ENCODE data around the gene TMEM150B.
A peak's percentile ranks its signal among the peaks of the same experiment; 100 is the strongest.

Gene TMEM150B

GRCh38 chr19:55368701-55369563 lies 43.8 kb upstream of the TMEM150B start:
- Histone ChIP-seq H3K36me3 (ENCODE audit: control insufficient read depth, low read length) (no peaks in the 10 kb centered on the region), H3K4me2 (ENCODE audit: low read length) (no peak overlapping the region), H4K20me1 (ENCODE audit: control insufficient read depth, insufficient read depth, low read depth, low read length) (no peaks in the 10 kb centered on the region), H3K4me1 (ENCODE audit: control insufficient read depth, low read length) (peaks cover 10% of the 10 kb centered on the region), H3K79me2 (ENCODE audit: control insufficient read depth, low read length) (no peaks in the 10 kb centered on the region), H3K9me3 (ENCODE audit: control insufficient read depth, insufficient read depth, low read length) (no peaks in the 10 kb centered on the region), H3K27ac (ENCODE audit: low read depth, low read length) (no peak overlapping the region), H3K27me3 (ENCODE audit: control insufficient read depth, low read length) (peaks cover 56% of the 10 kb centered on the region), H3K9me2 (replicated peaks; ENCODE audit: control insufficient read depth, low read length) (no peaks in the 10 kb centered on the region), H3K4me3 (ENCODE audit: low read length) (no peak overlapping the region), H3F3A (ENCODE audit: control insufficient read depth, insufficient read depth) (no peaks in the 10 kb centered on the region)
- TF ChIP-seq CTCF (IDR thresholded peaks at IDR 0.05; ENCODE audit: low read depth, low read length, poor library complexity, severe bottlenecking) (no peak), EZH2phosphoT487 (IDR thresholded peaks at IDR 0.05; ENCODE audit: borderline replicate concordance, low read length) (peak; percentile 91; the same call in 1 of the 2 replicates)

- Histone ChIP-seq H3K79me2 (ENCODE audit: control insufficient read depth, low read length) (no peaks in the 10 kb centered on the region), H3K27me3 (ENCODE audit: control insufficient read depth, low read length) (peaks cover 47% of the 10 kb centered on the region), H3K4me2 (ENCODE audit: low read length) (no peak overlapping the region), H4K20me1 (ENCODE audit: control insufficient read depth, insufficient read depth, low read depth, low read length) (no peaks in the 10 kb centered on the region), H3K9me3 (ENCODE audit: control insufficient read depth, insufficient read depth, low read length) (no peaks in the 10 kb centered on the region), H3K9me2 (replicated peaks; ENCODE audit: control insufficient read depth, low read length) (no peaks in the 10 kb centered on the region), H3K4me3 (ENCODE audit: low read length) (no peak overlapping the region), H3K27ac (ENCODE audit: low read depth, low read length) (no peak overlapping the region), H3F3A (ENCODE audit: control insufficient read depth, insufficient read depth) (no peaks in the 10 kb centered on the region), H3K36me3 (ENCODE audit: control insufficient read depth, low read length) (no peaks in the 10 kb centered on the region), H3K4me1 (ENCODE audit: control insufficient read depth, low read length) (peaks cover 11% of the 10 kb centered on the region)
- TF ChIP-seq EZH2phosphoT487 (IDR thresholded peaks at IDR 0.05; ENCODE audit: borderline replicate concordance, low read length) (no peak), CTCF (IDR thresholded peaks at IDR 0.05; ENCODE audit: low read depth, low read length, poor library complexity, severe bottlenecking) (no peak)
Measured at GRCh38 chr19:55368106-55368505, 43.0 kb upstream of the TMEM150B start.

- no peaks in the 10 kb centered on the region for H3K9me2 ChIP-seq (replicated peaks; ENCODE audit: control insufficient read depth, low read length)
- no peaks in the 10 kb centered on the region for H3K36me3 ChIP-seq (ENCODE audit: control insufficient read depth, low read length)
- no peak overlapping the region for H3K4me3 ChIP-seq (ENCODE audit: low read length)
- H4K20me1 ChIP-seq (ENCODE audit: control insufficient read depth, insufficient read depth, low read depth, low read length) = no peaks in the 10 kb centered on the region
- H3K9me3 ChIP-seq (ENCODE audit: control insufficient read depth, insufficient read depth, low read length) = no peaks in the 10 kb centered on the region
- no peak overlapping the region for H3K4me2 ChIP-seq (ENCODE audit: low read length)
- H3K79me2 ChIP-seq (ENCODE audit: control insufficient read depth, low read length) = no peaks in the 10 kb centered on the region
- TF ChIP-seq EZH2phosphoT487 (IDR thresholded peaks at IDR 0.05; ENCODE audit: borderline replicate concordance, low read length) (no peak), CTCF (IDR thresholded peaks at IDR 0.05; ENCODE audit: low read depth, low read length, poor library complexity, severe bottlenecking) (no peak)
- no peak overlapping the region for H3K27ac ChIP-seq (ENCODE audit: low read depth, low read length)
- H3F3A ChIP-seq (ENCODE audit: control insufficient read depth, insufficient read depth) = no peaks in the 10 kb centered on the region
- peaks cover 34% of the 10 kb centered on the region for H3K27me3 ChIP-seq (ENCODE audit: control insufficient read depth, low read length)
- H3K4me1 ChIP-seq (ENCODE audit: control insufficient read depth, low read length) = peaks cover 11% of the 10 kb centered on the region
Measured at GRCh38 chr19:55366790-55367189, 41.6 kb upstream of the TMEM150B start.

All from DOHH2 (cell line).